WTC11 (cell line): ENCODE measurements around the gene RIC3. TPM values are rescaled to one million over a fixed set of nuclear protein-coding genes. Genes with fewer than 3 reads are reported as not detected.

Experiments
- ATAC-seq: fragments of 200-7000 bp; cut with Tn5 transposase; 2 replicates; pipeline ENCODE4 v1.10.0; 2021; ENCODE audit warnings: mild to moderate bottlenecking, moderate library complexity
- CTCF ChIA-PET: fragments of 300-600 bp; sonication (Branson Sonifier 250); formaldehyde crosslinking; loops from one replicate; lab custom pipeline; 2021; ENCODE audit warnings: antibody characterized with exemption; lab: Charles Lee
- POLR2A ChIA-PET: fragments of 350-600 bp; sonication (Branson Sonifier 250); formaldehyde crosslinking; loops from one replicate; lab custom pipeline; 2021; ENCODE audit warnings: antibody characterized with exemption; lab: Charles Lee
- DNase-seq: peaks from one replicate; pipeline ENCODE4 v3.0.0; 2021; ENCODE audit warnings: low spot score
- H3K27ac Mint-ChIP-seq: 2 replicates; pipeline ENCODE4 v1.8.0; 2021; ENCODE audit warnings: mixed read lengths
- H3K27me3 Mint-ChIP-seq: 2 replicates; pipeline ENCODE4 v1.8.0; 2021; ENCODE audit warnings: low read depth, mild to moderate bottlenecking, moderate library complexity, mixed read lengths
- H3K36me3 Mint-ChIP-seq: 2 replicates; pipeline ENCODE4 v1.8.0; 2021; ENCODE audit warnings: mixed read lengths
- H3K4me1 Mint-ChIP-seq: 2 replicates; pipeline ENCODE4 v1.8.0; 2022; ENCODE audit warnings: mixed read lengths
- H3K4me3 Mint-ChIP-seq: 2 replicates; pipeline ENCODE4 v1.8.0; 2021; ENCODE audit warnings: mild to moderate bottlenecking, moderate library complexity, mixed read lengths
- H3K9me3 Mint-ChIP-seq: 2 replicates; pipeline ENCODE4 v1.8.0; 2021; ENCODE audit warnings: mixed read lengths
- ETV6 ChIP-seq: sonication (generic); formaldehyde crosslinking; IDR thresholded peaks from 2 replicates; pipeline ENCODE4 v1.8.1; 2022; ENCODE audit warnings: mild to moderate bottlenecking, missing genetic modification reagents
- FOXP1 ChIP-seq: sonication (generic); formaldehyde crosslinking; IDR thresholded peaks from 2 replicates; pipeline ENCODE4 v1.8.0; 2022; ENCODE audit warnings: missing genetic modification reagents, mild to moderate bottlenecking, moderate library complexity, borderline replicate concordance
- GTF2I ChIP-seq: fragments of 250-450 bp; sonication (Bioruptor Pico); conservative IDR thresholded peaks from 2 replicates; pipeline ENCODE4 v1.4.0; 2021; ENCODE audit warnings: mild to moderate bottlenecking
- IRF1 ChIP-seq: sonication (generic); formaldehyde crosslinking; IDR thresholded peaks from 2 replicates; pipeline ENCODE4 v1.8.0; 2023; ENCODE audit warnings: missing genetic modification reagents
- KAT7 ChIP-seq: sonication (generic); formaldehyde crosslinking; IDR thresholded peaks from 2 replicates; pipeline ENCODE4 v1.8.1; 2023; ENCODE audit warnings: missing genetic modification reagents, mild to moderate bottlenecking, borderline replicate concordance
- NFYB ChIP-seq: sonication (generic); formaldehyde crosslinking; conservative IDR thresholded peaks from 2 replicates; pipeline ENCODE4 v1.8.0; 2022; ENCODE audit warnings: low read depth, missing genetic modification reagents
- NR3C1 ChIP-seq: sonication (generic); formaldehyde crosslinking; conservative IDR thresholded peaks from 2 replicates; pipeline ENCODE4 v1.8.1; 2023; ENCODE audit warnings: low read depth, mild to moderate bottlenecking, missing genetic modification reagents
- PRRX2 ChIP-seq: fragments of 250-450 bp; sonication (Bioruptor Pico); IDR thresholded peaks from 2 replicates; pipeline ENCODE4 v1.8.0; 2021; ENCODE audit warnings: mild to moderate bottlenecking
- SP1 ChIP-seq: sonication (generic); formaldehyde crosslinking; conservative IDR thresholded peaks from 2 replicates; pipeline ENCODE4 v1.8.1; 2022; ENCODE audit warnings: missing genetic modification reagents
- USF2 ChIP-seq: sonication (generic); formaldehyde crosslinking; IDR thresholded peaks from 2 replicates; pipeline ENCODE4 v1.8.1; 2023; ENCODE audit warnings: mild to moderate bottlenecking, missing genetic modification reagents, moderate library complexity
- ZBTB21 ChIP-seq: sonication (generic); formaldehyde crosslinking; IDR thresholded peaks from 2 replicates; pipeline ENCODE4 v1.8.1; 2023; ENCODE audit warnings: mild to moderate bottlenecking, missing genetic modification reagents, borderline replicate concordance
- ZNF121 ChIP-seq: sonication (generic); formaldehyde crosslinking; IDR thresholded peaks from 2 replicates; pipeline ENCODE4 v1.8.0; 2023; ENCODE audit warnings: missing genetic modification reagents
- ZNF138 ChIP-seq: sonication (generic); formaldehyde crosslinking; conservative IDR thresholded peaks from 2 replicates; pipeline ENCODE4 v1.8.1; 2022; ENCODE audit warnings: mild to moderate bottlenecking, moderate library complexity, missing genetic modification reagents
- ZNF532 ChIP-seq: fragments of 250-450 bp; sonication (Bioruptor Pico); IDR thresholded peaks from 2 replicates; pipeline ENCODE4 v1.9.0; 2021; ENCODE audit warnings: mild to moderate bottlenecking, borderline replicate concordance
- ZSCAN18 ChIP-seq: fragments of 250-450 bp; sonication (Bioruptor Pico); IDR thresholded peaks from 2 replicates; pipeline ENCODE4 v2.1.2; 2022; ENCODE audit warnings: mild to moderate bottlenecking, moderate library complexity
- total RNA-seq: library from RNA; stranded (reverse); gene quantifications from 3 replicates; pipeline ENCODE4 v1.2.3, GENCODE V29; 2021
- TF ChIP-seq, protein P1 (sequence below): fragments of 250-450 bp; sonication (Bioruptor Pico); conservative IDR thresholded peaks from 2 replicates; pipeline ENCODE4 v1.9.0; 2021; ENCODE audit warnings: mild to moderate bottlenecking
- TF ChIP-seq, protein P2 (sequence below): fragments of 200-600 bp; IDR thresholded peaks from 2 replicates; pipeline ENCODE4 v1.8.0; 2022; ENCODE audit warnings: antibody characterized with exemption
- TF ChIP-seq, protein P3 (sequence below): sonication (generic); formaldehyde crosslinking; IDR thresholded peaks from 2 replicates; pipeline ENCODE4 v1.8.0; 2022; ENCODE audit warnings: mild to moderate bottlenecking, missing genetic modification reagents

The RIC3 gene
- total RNA-seq, 1 experiment from 2014 or later = 15.7 TPM

DNA sequence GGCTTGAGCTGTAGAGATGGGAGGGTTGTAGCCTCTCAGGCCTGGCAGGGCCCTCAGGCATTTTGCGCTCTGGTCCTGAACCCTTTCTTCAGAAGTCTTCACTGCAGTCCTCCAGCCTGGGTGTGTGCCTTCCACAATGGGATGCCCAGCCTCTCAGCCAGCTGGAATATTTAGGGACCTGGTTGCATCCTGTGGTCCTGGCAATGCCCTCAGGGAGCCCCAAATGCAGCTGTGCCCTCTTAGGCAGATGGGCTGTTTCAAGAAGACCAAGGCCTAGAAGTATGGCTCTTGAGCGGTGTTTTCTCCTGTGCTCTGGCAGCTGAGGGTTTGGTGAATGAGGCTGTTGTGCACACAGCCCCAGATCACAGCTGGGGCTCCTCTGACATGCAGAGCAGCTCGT is 81.1 kb downstream of the RIC3 start (continued):
- TF ChIP-seq ZNF532 (CRISPR knock-in tag) (no peak), GTF2I (no peak), KAT7 (CRISPR knock-in tag) (no peak), NR3C1 (CRISPR knock-in tag) (no peak), ZSCAN18 (CRISPR knock-in tag) (no peak), NFYB (CRISPR knock-in tag) (no peak), ZNF121 (CRISPR knock-in tag) (no peak), ZBTB21 (CRISPR knock-in tag) (no peak), SP1 (CRISPR knock-in tag) (no peak), PRRX2 (CRISPR knock-in tag) (no peak), ZNF138 (CRISPR knock-in tag) (no peak)
- TF ChIP-seq, protein P1, sequence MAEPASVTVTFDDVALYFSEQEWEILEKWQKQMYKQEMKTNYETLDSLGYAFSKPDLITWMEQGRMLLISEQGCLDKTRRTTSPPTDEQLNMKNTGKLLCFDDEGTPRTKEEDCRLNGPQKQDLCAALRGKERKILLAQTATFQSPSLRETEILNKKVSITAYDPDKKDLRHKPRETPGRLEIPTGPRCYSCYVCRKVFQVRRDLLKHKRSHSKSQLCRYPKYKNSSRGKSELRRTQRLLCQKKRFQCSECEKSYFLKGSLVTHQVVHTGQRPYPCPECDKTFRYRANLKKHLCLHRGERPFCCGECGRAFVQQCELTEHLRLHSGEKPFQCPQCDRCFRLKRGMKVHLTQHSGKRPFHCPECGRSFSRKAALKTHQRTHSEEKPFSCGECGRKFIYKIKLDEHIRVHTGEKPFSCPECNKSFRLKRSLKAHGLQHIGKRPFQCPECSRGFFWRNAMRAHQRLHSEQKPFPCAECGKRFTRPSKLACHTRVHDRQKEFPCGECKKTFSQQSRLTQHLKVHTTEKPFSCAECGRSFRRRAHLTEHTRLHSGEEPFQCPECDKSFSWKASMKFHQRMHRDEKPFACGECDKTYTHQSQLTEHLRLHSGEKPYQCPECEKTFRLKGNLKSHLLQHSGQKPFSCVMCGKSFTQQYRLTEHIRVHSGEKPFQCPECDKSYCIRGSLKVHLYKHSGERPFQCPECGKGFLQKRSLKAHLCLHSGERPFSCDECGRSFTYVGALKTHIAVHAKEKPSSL = no peak
- TF ChIP-seq, protein P2, sequence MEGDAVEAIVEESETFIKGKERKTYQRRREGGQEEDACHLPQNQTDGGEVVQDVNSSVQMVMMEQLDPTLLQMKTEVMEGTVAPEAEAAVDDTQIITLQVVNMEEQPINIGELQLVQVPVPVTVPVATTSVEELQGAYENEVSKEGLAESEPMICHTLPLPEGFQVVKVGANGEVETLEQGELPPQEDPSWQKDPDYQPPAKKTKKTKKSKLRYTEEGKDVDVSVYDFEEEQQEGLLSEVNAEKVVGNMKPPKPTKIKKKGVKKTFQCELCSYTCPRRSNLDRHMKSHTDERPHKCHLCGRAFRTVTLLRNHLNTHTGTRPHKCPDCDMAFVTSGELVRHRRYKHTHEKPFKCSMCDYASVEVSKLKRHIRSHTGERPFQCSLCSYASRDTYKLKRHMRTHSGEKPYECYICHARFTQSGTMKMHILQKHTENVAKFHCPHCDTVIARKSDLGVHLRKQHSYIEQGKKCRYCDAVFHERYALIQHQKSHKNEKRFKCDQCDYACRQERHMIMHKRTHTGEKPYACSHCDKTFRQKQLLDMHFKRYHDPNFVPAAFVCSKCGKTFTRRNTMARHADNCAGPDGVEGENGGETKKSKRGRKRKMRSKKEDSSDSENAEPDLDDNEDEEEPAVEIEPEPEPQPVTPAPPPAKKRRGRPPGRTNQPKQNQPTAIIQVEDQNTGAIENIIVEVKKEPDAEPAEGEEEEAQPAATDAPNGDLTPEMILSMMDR = no peak

DNA sequence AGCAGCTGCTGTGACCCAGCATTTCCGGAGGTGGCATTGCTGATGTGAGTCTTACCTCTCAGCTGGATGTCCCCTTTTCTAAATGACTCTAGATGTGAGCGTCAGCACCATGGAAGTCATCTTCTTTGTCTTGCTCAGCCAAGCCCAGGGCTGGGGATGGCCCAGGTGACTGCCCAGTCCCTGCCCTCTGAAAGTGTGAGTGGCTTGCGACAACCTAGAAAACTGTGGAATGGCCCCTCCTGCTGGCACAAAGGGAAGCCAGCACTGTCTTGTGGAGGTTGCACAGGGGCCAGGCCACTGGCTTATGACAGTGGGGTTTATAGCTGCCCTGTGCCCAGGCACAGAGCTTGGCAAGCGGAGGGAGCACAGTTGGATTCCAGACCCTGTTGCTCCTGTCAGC is 81.6 kb downstream of the RIC3 start:
- H3K4me1 Mint-ChIP-seq = peaks cover 52% of the 10 kb centered on the region
- no peaks in the 10 kb centered on the region for H3K9me3 Mint-ChIP-seq
- ChIA-PET CTCF (interaction anchor here (0.5 to 10.3 kb wide), 14 partner anchors 12 to 154 kb away, joined by 3 to 278 read pairs (median 5); partner anchors contain the start of gene EIF3F), POLR2A (interaction anchor here (1.3 kb wide), 1 partner anchor 69 kb away, joined by 4 read pairs; no protein-coding TSS in a partner anchor)
- peaks cover 3% of the 10 kb centered on the region; the same call in 1 of the 2 replicates for H3K27me3 Mint-ChIP-seq
- DNase-seq (peak; percentile 59), ATAC-seq (peak; percentile 29)
- H3K4me3 Mint-ChIP-seq = no peak overlapping the region
- peaks cover 5% of the 10 kb centered on the region for H3K36me3 Mint-ChIP-seq
- TF ChIP-seq FOXP1 (CRISPR knock-in tag) (no peak), ETV6 (CRISPR knock-in tag) (no peak), KAT7 (CRISPR knock-in tag) (no peak), IRF1 (no peak), USF2 (no peak)
- TF ChIP-seq, protein P2 = 0 out of 2 replicates have a peak, but pooled peaks have one; percentile 14
- TF ChIP-seq, protein P3, sequence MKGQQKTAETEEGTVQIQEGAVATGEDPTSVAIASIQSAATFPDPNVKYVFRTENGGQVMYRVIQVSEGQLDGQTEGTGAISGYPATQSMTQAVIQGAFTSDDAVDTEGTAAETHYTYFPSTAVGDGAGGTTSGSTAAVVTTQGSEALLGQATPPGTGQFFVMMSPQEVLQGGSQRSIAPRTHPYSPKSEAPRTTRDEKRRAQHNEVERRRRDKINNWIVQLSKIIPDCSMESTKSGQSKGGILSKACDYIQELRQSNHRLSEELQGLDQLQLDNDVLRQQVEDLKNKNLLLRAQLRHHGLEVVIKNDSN (CRISPR knock-in tag) = no peak
- no peak overlapping the region for H3K27ac Mint-ChIP-seq
